HepG2 (cell line): ENCODE measurements around the gene SGPP2. TPM values are rescaled to one million over a fixed set of nuclear protein-coding genes. Genes with fewer than 3 reads are reported as not detected.

ENCODE experiments used
- ATAC-seq: fragments of 200-7000 bp; cut with Tn5 transposase; 3 replicates; pipeline ENCODE4 v1.9.1; 2020; ENCODE audit warnings: mild to moderate bottlenecking, moderate library complexity
- BruUV-seq: library from RNA; stranded (reverse); fragments of 400-500 nt; replicated peaks from 2 replicates; lab custom pipeline; 2021; lab: Mats Ljungman, UMichigan
- CTCF ChIA-PET: fragments of 300-600 bp; formaldehyde crosslinking; extraction: SDS; loops from one replicate; lab custom pipeline; 2021; ENCODE audit warnings: low total read pairs, inconsistent platforms, low intra/inter-chr PET ratio; lab: Yijun Ruan, JAX
- POLR2A ChIA-PET: fragments of 350-600 bp; sonication (Branson Sonifier 250); formaldehyde crosslinking; loops from one replicate; lab custom pipeline; 2020; ENCODE audit warnings: antibody characterized with exemption, inconsistent platforms; lab: Yijun Ruan, JAX
- DNase-seq: peaks from one replicate; pipeline ENCODE4 v3.0.0-alpha.2; 2015; ENCODE audit warnings: low spot score
- FAIRE-seq: peaks from 3 replicates; lab custom pipeline; 2011; peaks lifted over from hg19 to GRCh38; lab: Jason Lieb, UNC
- H2AFZ ChIP-seq: one replicate; pipeline ENCODE4 v1.6.1; 2011; ENCODE audit warnings: low read length, inconsistent platforms
- H3K27ac ChIP-seq: fragments of 300-600 bp; 3 replicates; pipeline ENCODE4 v1.8.0; 2011; ENCODE audit warnings: mixed run types, mild to moderate bottlenecking, mixed read lengths, low read length, inconsistent platforms; ENCODE audit not compliant: insufficient read depth; ENCODE audit errors: extremely low read length
- H3K27me3 ChIP-seq, 2 experiments: fragments of 200-600 bp in 1 of 2; 2 replicates in 1 of 2; 3 replicates in 1 of 2; pipeline versions ENCODE4 v1.6.0 to v1.8.0; 2011; ENCODE audit warnings: low read length in 2 of 2, mild to moderate bottlenecking in 2 of 2, moderate library complexity in 2 of 2, inconsistent platforms in 1 of 2; ENCODE audit not compliant: insufficient read depth in 2 of 2, control insufficient read depth in 1 of 2
- H3K36me3 ChIP-seq, 2 experiments: fragments of 200-600 bp in 1 of 2; replicated peaks in 1 of 2; 2 replicates in 1 of 2; 3 replicates in 1 of 2; pipeline versions ENCODE4 v1.5.1 to v1.8.0; 2011; ENCODE audit warnings: low read length in 2 of 2, inconsistent platforms in 1 of 2; ENCODE audit not compliant: insufficient read depth in 2 of 2, control insufficient read depth in 1 of 2
- H3K4me1 ChIP-seq: 2 replicates; pipeline ENCODE4 v1.5.1; 2012; ENCODE audit warnings: low read length, inconsistent platforms; ENCODE audit not compliant: insufficient read depth
- H3K4me2 ChIP-seq: 2 replicates; pipeline ENCODE4 v1.6.0; 2011; ENCODE audit warnings: low read depth, low read length, inconsistent platforms
- H3K4me3 ChIP-seq, 3 experiments: fragments of 200-600 bp in 1 of 3; sonication (generic), shearing (Covaris generic) in 1 of 3; replicated peaks in 1 of 3; 2 replicates each; pipeline ENCODE4 v1.5.1; 2011 to 2016; ENCODE audit warnings: low read length in 3 of 3, inconsistent platforms in 2 of 3, low read depth in 2 of 3, mild to moderate bottlenecking in 2 of 3, control low read depth in 1 of 3, mixed read lengths in 1 of 3; ENCODE audit not compliant: insufficient read depth in 1 of 3
- H3K79me2 ChIP-seq: one replicate; pipeline ENCODE4 v1.6.1; 2011; ENCODE audit warnings: low read length, inconsistent platforms; ENCODE audit not compliant: insufficient read depth
- H3K9ac ChIP-seq: 2 replicates; pipeline ENCODE4 v1.6.0; 2011; ENCODE audit warnings: mild to moderate bottlenecking, low read depth, low read length, inconsistent platforms; ENCODE audit not compliant: insufficient read depth
- H3K9me3 ChIP-seq: 2 replicates; pipeline ENCODE4 v1.5.1; 2012; ENCODE audit warnings: mild to moderate bottlenecking, low read length
- H4K20me1 ChIP-seq: 2 replicates; pipeline ENCODE4 v1.6.0; 2011; ENCODE audit warnings: inconsistent platforms, mild to moderate bottlenecking, low read length, moderate library complexity; ENCODE audit not compliant: insufficient read depth
- JUN ChIP-seq: sonication (generic); formaldehyde crosslinking; IDR thresholded peaks from 2 replicates; pipeline ENCODE4 v1.4.0; 2020; ENCODE audit warnings: mild to moderate bottlenecking, missing genetic modification reagents
- RAD51 ChIP-seq: fragments of 450-650 bp; IDR thresholded peaks from 2 replicates; pipeline ENCODE4 v1.6.1; 2016; ENCODE audit warnings: borderline replicate concordance
- RFXAP ChIP-seq: sonication (generic); formaldehyde crosslinking; IDR thresholded peaks from 2 replicates; pipeline ENCODE4 v1.4.0; 2020; ENCODE audit warnings: missing genetic modification reagents, borderline replicate concordance
- SRSF4 ChIP-seq: fragments of 200-400 bp; formaldehyde crosslinking; IDR thresholded peaks from one replicate; pipeline ENCODE4 v1.6.1; 2018; ENCODE audit warnings: mild to moderate bottlenecking, low read depth, low read length, moderate library complexity; ENCODE audit not compliant: poor library complexity, severe bottlenecking
- ZNF101 ChIP-seq: sonication (generic); formaldehyde crosslinking; IDR thresholded peaks from 2 replicates; pipeline ENCODE4 v1.4.0; 2020; ENCODE audit warnings: mild to moderate bottlenecking, low read depth, missing genetic modification reagents, borderline replicate concordance
- ZNF619 ChIP-seq: sonication (generic); formaldehyde crosslinking; IDR thresholded peaks from 2 replicates; pipeline ENCODE4 v1.4.0; 2020; ENCODE audit warnings: mild to moderate bottlenecking, missing genetic modification reagents
- ZSCAN22 ChIP-seq: sonication (generic); formaldehyde crosslinking; IDR thresholded peaks from 2 replicates; pipeline ENCODE4 v1.4.0; 2020; ENCODE audit warnings: mild to moderate bottlenecking, missing genetic modification reagents
- WGBS: methylation state at CpG from one replicate; pipeline ENCODE4 v1.1.6; 2017; ENCODE audit warnings: low lambda C conversion rate; 5-methylcytosine and 5-hydroxymethylcytosine counted together
- in situ Hi-C: cut with HindIII; loops from 2 replicates; pipeline ENCODE4 v1.10.0; 2017; ENCODE audit warnings: low pct_unique_long_range_greater_than_20kb; ENCODE audit not compliant: extremely low pct_ligation_motif_present
- intact Hi-C: fragments of 100-400 bp; cut with micrococcal nuclease; formaldehyde crosslinking; loops from one replicate; pipeline ENCODE4 v1.10.0; 2022; ENCODE audit not compliant: unreplicated experiment
- polyA plus RNA-seq, 8 experiments: library from polyadenylated mRNA; depleted of rRNA in 3 of 8; stranded (reverse) in 7 of 8; unstranded in 1 of 8; fragments of >200 nt; fragmentation: Illumina TruSeq in 4 of 8; extraction: Trizol in 4 of 8; gene quantifications; 2 replicates each; pipeline versions ENCODE4 v1.2.1 to v1.2.3, GENCODE V29; 2011 to 2016; ENCODE audit warnings: low read depth in 4 of 8, missing spikeins in 1 of 8, mixed read lengths in 1 of 8; ENCODE audit not compliant: insufficient read depth in 1 of 8
- total RNA-seq, 5 experiments: library from RNA; depleted of rRNA; stranded (reverse); fragments of >200 nt; fragmentation: Illumina TruSeq; extraction: Trizol; gene quantifications; 2 replicates each; pipeline ENCODE4 v1.2.3, GENCODE V29; 2016; ENCODE audit warnings: low read depth in 1 of 5
- TF ChIP-seq, protein P1 (sequence below): sonication (generic); formaldehyde crosslinking; IDR thresholded peaks from 2 replicates; pipeline ENCODE4 v1.4.0; 2020; ENCODE audit warnings: missing genetic modification reagents, borderline replicate concordance
- TF ChIP-seq, protein P2 (sequence below): sonication (generic); formaldehyde crosslinking; IDR thresholded peaks from 2 replicates; pipeline ENCODE4 v1.4.0; 2020; ENCODE audit warnings: missing genetic modification reagents
- TF ChIP-seq, protein P3 (sequence below): sonication (generic); formaldehyde crosslinking; conservative IDR thresholded peaks from 2 replicates; pipeline ENCODE4 v1.4.0; 2020; ENCODE audit warnings: missing genetic modification reagents
- TF ChIP-seq, protein P4 (sequence below): sonication (generic); formaldehyde crosslinking; IDR thresholded peaks from 2 replicates; pipeline ENCODE4; 2020; ENCODE audit warnings: missing genetic modification reagents, mild to moderate bottlenecking, borderline replicate concordance

SGPP2 gene
- total and polyA plus RNA-seq, 2 of the 13 experiments (the other 11 are each of a cell fraction or from before 2014, with no cell fraction given), result not detected

DNA sequence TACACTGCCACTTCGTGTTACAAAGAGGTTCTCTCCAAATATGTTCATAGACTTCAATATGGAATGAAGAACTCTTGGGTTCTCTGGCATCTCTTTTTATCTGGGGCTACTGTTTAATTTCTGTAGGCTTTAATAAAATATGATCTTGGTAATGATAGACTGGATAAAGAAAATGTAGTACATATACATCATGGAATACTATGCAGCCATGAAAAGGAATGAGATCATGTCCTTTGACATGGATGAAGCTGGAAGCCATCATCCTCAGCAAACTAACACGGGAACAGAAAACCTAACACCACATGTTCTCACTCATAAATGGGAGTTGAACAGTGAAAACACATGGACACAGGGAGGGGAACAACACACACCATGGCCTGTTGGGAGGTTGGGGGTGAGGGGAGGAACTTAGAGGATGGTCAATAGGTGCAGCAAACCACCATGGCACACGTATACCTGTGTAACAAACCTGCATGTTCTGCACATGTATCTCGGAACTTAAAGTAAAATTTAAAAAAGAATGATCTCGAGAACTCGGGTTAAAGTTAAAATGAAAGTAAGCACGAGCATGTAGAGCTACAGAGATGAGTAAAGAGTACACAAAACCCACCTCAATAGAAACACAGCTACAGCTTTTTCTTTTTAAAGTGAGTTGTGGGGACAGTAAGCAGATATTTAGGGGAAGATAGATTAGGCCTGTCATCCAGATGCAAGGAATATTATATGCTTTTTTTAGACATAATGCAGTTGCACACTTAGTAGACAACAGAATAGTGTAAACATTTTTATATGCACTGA lies 102.3 kb downstream of the SGPP2 start:
- Histone ChIP-seq H3K4me2 (no peak overlapping the region), H3K27me3 (0 out of 5 replicates have a peak, but pooled peaks cover 0 to 3% of the 10 kb centered on the region in 2 experiments), H3K9ac (no peak overlapping the region), H3K27ac (no peak overlapping the region), H3K4me3 (no peak overlapping the region), H3K4me1 (no peaks in the 10 kb centered on the region), H3K9me3 (no peaks in the 10 kb centered on the region), H2AFZ (no peak overlapping the region), H3K79me2 (no peaks in the 10 kb centered on the region), H4K20me1 (no peaks in the 10 kb centered on the region), H3K36me3 (no peaks in the 10 kb centered on the region)
- POLR2A ChIA-PET, result no interaction called here
- intact Hi-C loops, result no loop called here
- no peak for DNase-seq
- no peak for ATAC-seq
- CTCF ChIA-PET, result no interaction called here
- TF ChIP-seq, protein P1, sequence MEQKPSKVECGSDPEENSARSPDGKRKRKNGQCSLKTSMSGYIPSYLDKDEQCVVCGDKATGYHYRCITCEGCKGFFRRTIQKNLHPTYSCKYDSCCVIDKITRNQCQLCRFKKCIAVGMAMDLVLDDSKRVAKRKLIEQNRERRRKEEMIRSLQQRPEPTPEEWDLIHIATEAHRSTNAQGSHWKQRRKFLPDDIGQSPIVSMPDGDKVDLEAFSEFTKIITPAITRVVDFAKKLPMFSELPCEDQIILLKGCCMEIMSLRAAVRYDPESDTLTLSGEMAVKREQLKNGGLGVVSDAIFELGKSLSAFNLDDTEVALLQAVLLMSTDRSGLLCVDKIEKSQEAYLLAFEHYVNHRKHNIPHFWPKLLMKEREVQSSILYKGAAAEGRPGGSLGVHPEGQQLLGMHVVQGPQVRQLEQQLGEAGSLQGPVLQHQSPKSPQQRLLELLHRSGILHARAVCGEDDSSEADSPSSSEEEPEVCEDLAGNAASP (CRISPR knock-in tag), result no peak
- TF ChIP-seq ZNF619 (CRISPR knock-in tag) (no peak), RAD51 (no peak), RFXAP (CRISPR knock-in tag) (no peak), JUN (no peak), ZSCAN22 (no peak), SRSF4 (no peak), ZNF101 (no peak)
- TF ChIP-seq, protein P2, sequence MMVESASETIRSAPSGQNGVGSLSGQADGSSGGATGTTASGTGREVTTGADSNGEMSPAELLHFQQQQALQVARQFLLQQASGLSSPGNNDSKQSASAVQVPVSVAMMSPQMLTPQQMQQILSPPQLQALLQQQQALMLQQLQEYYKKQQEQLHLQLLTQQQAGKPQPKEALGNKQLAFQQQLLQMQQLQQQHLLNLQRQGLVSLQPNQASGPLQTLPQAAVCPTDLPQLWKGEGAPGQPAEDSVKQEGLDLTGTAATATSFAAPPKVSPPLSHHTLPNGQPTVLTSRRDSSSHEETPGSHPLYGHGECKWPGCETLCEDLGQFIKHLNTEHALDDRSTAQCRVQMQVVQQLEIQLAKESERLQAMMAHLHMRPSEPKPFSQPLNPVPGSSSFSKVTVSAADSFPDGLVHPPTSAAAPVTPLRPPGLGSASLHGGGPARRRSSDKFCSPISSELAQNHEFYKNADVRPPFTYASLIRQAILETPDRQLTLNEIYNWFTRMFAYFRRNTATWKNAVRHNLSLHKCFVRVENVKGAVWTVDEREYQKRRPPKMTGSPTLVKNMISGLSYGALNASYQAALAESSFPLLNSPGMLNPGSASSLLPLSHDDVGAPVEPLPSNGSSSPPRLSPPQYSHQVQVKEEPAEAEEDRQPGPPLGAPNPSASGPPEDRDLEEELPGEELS (CRISPR knock-in tag), result no peak
- TF ChIP-seq, protein P3, sequence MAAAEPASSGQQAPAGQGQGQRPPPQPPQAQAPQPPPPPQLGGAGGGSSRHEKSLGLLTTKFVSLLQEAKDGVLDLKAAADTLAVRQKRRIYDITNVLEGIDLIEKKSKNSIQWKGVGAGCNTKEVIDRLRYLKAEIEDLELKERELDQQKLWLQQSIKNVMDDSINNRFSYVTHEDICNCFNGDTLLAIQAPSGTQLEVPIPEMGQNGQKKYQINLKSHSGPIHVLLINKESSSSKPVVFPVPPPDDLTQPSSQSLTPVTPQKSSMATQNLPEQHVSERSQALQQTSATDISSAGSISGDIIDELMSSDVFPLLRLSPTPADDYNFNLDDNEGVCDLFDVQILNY (CRISPR knock-in tag), result no peak
- TF ChIP-seq, protein P4, sequence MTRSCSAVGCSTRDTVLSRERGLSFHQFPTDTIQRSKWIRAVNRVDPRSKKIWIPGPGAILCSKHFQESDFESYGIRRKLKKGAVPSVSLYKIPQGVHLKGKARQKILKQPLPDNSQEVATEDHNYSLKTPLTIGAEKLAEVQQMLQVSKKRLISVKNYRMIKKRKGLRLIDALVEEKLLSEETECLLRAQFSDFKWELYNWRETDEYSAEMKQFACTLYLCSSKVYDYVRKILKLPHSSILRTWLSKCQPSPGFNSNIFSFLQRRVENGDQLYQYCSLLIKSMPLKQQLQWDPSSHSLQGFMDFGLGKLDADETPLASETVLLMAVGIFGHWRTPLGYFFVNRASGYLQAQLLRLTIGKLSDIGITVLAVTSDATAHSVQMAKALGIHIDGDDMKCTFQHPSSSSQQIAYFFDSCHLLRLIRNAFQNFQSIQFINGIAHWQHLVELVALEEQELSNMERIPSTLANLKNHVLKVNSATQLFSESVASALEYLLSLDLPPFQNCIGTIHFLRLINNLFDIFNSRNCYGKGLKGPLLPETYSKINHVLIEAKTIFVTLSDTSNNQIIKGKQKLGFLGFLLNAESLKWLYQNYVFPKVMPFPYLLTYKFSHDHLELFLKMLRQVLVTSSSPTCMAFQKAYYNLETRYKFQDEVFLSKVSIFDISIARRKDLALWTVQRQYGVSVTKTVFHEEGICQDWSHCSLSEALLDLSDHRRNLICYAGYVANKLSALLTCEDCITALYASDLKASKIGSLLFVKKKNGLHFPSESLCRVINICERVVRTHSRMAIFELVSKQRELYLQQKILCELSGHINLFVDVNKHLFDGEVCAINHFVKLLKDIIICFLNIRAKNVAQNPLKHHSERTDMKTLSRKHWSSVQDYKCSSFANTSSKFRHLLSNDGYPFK (CRISPR knock-in tag), result no peak
- FAIRE-seq, result no peak
- whole genome bisulfite sequencing, result 14% methylated on average over 7 of the region's 7 CpGs
- in situ Hi-C loops, result no loop called here
- BruUV-seq, result no TSS peak
